ENCODE results near the gene SLC5A12.

DNA sequence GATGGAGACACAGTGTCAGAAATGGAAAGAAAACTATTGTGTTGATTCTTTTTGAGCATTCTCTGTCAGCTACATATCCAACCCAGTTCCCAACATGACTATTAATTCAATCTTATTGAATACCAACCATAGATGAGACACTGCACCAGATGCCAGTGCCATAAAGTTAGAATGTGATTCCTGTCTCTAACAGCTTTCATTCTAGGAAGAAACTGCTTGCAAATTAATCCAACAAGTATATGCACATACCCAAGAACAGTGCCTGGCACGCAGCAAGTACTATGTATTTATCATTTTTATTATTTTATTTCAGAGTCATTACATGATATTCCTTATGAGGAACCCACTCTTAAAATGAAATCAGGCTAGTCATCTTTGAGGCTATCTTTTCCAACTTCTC lies 34.5 kb downstream of the SLC5A12 start:
- TF ChIP-seq EP300 (IDR thresholded peaks at IDR 0.05; ENCODE audit: borderline replicate concordance in 1 of 2, control insufficient read depth in 1 of 2, low read depth in 2 of 2, low read length in 2 of 2) (no peak), ATF7 (IDR thresholded peaks at IDR 0.05; ENCODE audit: low read depth) (no peak), CHD2 (IDR thresholded peaks at IDR 0.05; ENCODE audit: borderline replicate concordance, low read depth, low read length) (no peak), ESRRA (IDR thresholded peaks at IDR 0.05; ENCODE audit: low read length) (no peak), POLR2A (IDR thresholded peaks at IDR 0.05; ENCODE audit: low read depth, low read length) (no peak), BHLHE40 (IDR thresholded peaks at IDR 0.05; ENCODE audit: borderline replicate concordance in 1 of 2, low read depth in 2 of 2, low read length in 1 of 2) (no peak), NR2C2 (IDR thresholded peaks at IDR 0.05; ENCODE audit: borderline replicate concordance, control insufficient read depth, insufficient read length, low read depth) (no peak), IRF4 (IDR thresholded peaks at IDR 0.05; ENCODE audit: low read depth, low read length) (no peak), POLR2AphosphoS5 (IDR thresholded peaks at IDR 0.05; ENCODE audit: low read length) (no peak)
- TF ChIP-seq, protein P1, sequence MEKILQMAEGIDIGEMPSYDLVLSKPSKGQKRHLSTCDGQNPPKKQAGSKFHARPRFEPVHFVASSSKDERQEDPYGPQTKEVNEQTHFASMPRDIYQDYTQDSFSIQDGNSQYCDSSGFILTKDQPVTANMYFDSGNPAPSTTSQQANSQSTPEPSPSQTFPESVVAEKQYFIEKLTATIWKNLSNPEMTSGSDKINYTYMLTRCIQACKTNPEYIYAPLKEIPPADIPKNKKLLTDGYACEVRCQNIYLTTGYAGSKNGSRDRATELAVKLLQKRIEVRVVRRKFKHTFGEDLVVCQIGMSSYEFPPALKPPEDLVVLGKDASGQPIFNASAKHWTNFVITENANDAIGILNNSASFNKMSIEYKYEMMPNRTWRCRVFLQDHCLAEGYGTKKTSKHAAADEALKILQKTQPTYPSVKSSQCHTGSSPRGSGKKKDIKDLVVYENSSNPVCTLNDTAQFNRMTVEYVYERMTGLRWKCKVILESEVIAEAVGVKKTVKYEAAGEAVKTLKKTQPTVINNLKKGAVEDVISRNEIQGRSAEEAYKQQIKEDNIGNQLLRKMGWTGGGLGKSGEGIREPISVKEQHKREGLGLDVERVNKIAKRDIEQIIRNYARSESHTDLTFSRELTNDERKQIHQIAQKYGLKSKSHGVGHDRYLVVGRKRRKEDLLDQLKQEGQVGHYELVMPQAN (conservative IDR thresholded peaks at IDR 0.05): no peak
- TF ChIP-seq, protein P2, sequence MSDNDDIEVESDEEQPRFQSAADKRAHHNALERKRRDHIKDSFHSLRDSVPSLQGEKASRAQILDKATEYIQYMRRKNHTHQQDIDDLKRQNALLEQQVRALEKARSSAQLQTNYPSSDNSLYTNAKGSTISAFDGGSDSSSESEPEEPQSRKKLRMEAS (IDR thresholded peaks at IDR 0.05; ENCODE audit: low read depth, low read length): no peak
- TF ChIP-seq, protein P3, sequence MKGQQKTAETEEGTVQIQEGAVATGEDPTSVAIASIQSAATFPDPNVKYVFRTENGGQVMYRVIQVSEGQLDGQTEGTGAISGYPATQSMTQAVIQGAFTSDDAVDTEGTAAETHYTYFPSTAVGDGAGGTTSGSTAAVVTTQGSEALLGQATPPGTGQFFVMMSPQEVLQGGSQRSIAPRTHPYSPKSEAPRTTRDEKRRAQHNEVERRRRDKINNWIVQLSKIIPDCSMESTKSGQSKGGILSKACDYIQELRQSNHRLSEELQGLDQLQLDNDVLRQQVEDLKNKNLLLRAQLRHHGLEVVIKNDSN (IDR thresholded peaks at IDR 0.05; ENCODE audit: borderline replicate concordance, extremely low read length, insufficient read depth, low read depth, low read length): no peak
- TF ChIP-seq, protein P4, sequence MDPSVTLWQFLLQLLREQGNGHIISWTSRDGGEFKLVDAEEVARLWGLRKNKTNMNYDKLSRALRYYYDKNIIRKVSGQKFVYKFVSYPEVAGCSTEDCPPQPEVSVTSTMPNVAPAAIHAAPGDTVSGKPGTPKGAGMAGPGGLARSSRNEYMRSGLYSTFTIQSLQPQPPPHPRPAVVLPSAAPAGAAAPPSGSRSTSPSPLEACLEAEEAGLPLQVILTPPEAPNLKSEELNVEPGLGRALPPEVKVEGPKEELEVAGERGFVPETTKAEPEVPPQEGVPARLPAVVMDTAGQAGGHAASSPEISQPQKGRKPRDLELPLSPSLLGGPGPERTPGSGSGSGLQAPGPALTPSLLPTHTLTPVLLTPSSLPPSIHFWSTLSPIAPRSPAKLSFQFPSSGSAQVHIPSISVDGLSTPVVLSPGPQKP (IDR thresholded peaks at IDR 0.05; ENCODE audit: low read depth, low read length): no peak

Data from GM12878 (cell line).